Lower leg skin (tissue), 4 donors: ENCODE measurements around the gene PDGFA. TPM values are rescaled to one million over a fixed set of nuclear protein-coding genes. Genes with fewer than 3 reads are reported as not detected.

Experiments
- DNase-seq, 2 donors: peaks; one replicate each; pipeline ENCODE4 v3.0.0-alpha.2; 2019; ENCODE audit warnings: low spot score in 2 of 2
- H3K4me3 ChIP-seq: fragments of 200-600 bp; sonication (generic); 2 replicates; pipeline ENCODE4 v1.5.1; 2017; ENCODE audit warnings: mild to moderate bottlenecking, low read depth; ENCODE audit not compliant: poor library complexity, severe bottlenecking
- CTCF ChIP-seq, 3 donors: fragments of 450-650 bp; IDR thresholded peaks; one replicate each; pipeline ENCODE4 v1.5.1; 2016; ENCODE audit warnings: antibody characterized with exemption in 3 of 3, mild to moderate bottlenecking in 3 of 3, moderate library complexity in 2 of 3
- POLR2A ChIP-seq, 2 donors: fragments of 450-650 bp; IDR thresholded peaks; one replicate each; pipeline ENCODE4 v1.6.1; 2016 to 2017; ENCODE audit warnings: antibody characterized with exemption in 2 of 2, mild to moderate bottlenecking in 1 of 2, moderate library complexity in 1 of 2
- WGBS, 2 donors: methylation state at CpG; one replicate each; pipeline ENCODE4 v1.1.5; 2018; 5-methylcytosine and 5-hydroxymethylcytosine counted together
- intact Hi-C: fragments of 100-400 bp; cut with DNase I; formaldehyde crosslinking; loops from one replicate; pipeline ENCODE4 v1.15.0; 2023; ENCODE audit warnings: low total_unique reads
- total RNA-seq, 4 donors: library from RNA; depleted of rRNA; stranded (reverse); fragments of >200 nt; gene quantifications; one replicate each; pipeline ENCODE4 v1.1.0, GENCODE V29; 2016

PDGFA gene
- total RNA-seq, 4 donors from 2014 or later, result 13.0 to 27.0 (median 20.5) TPM

GRCh38 chr7:526460-527034 lies 6.9 kb upstream of the PDGFA start:
- 65 to 70% methylated on average over 17 to 20 of the region's 22 CpGs for WGBS, 2 donors
- DNase-seq, result no peak

GRCh38 chr7:525740-526139 lies 6.1 kb upstream of the PDGFA start:
- no peak overlapping the region for H3K4me3 ChIP-seq
- intact Hi-C loops, result no loop called here
- WGBS, 2 donors, result 38 to 43% methylated on average over 12 of the region's 12 CpGs
- TF ChIP-seq CTCF (IDR thresholded peaks at IDR 0.05) (no peak), POLR2A (IDR thresholded peaks at IDR 0.05) (no peak)
- DNase-seq, result no peak

More at GRCh38 chr7:526460-527034, 6.9 kb upstream of the PDGFA start:
- no peak overlapping the region for H3K4me3 ChIP-seq
- intact Hi-C loops, result no loop called here
- TF ChIP-seq CTCF (IDR thresholded peaks at IDR 0.05) (no peak), POLR2A (IDR thresholded peaks at IDR 0.05) (no peak)

- no peak overlapping the region for H3K4me3 ChIP-seq
- intact Hi-C loops, result no loop called here
- WGBS, 2 donors, result 89 to 98% methylated on average over 9 of the region's 9 CpGs
- TF ChIP-seq POLR2A (IDR thresholded peaks at IDR 0.05) (no peak), CTCF (IDR thresholded peaks at IDR 0.05) (no peak)
- DNase-seq, result no peak
Observed at GRCh38 chr7:524800-525199, 5.2 kb upstream of the PDGFA start.

GRCh38 chr7:523347-524336 lies 4.0 kb upstream of the PDGFA start:
- H3K4me3 ChIP-seq, result no peak overlapping the region
- intact Hi-C loops, result no loop called here
- TF ChIP-seq POLR2A (IDR thresholded peaks at IDR 0.05) (no peak), CTCF (IDR thresholded peaks at IDR 0.05) (no peak)
- DNase-seq, result no peak
- 80% methylated on average over 28 of the region's 28 CpGs for WGBS, 2 donors

GRCh38 chr7:522951-523314 lies 3.3 kb upstream of the PDGFA start:
- intact Hi-C loops, result no loop called here
- WGBS, 2 donors, result 34 to 38% methylated on average over 19 to 20 of the region's 21 CpGs
- DNase-seq, result no peak
- TF ChIP-seq CTCF (IDR thresholded peaks at IDR 0.05) (no peak), POLR2A (IDR thresholded peaks at IDR 0.05) (no peak)
- H3K4me3 ChIP-seq, result no peak overlapping the region
